Type B pancreatic cell (in vitro differentiated cells): ENCODE data around the gene RUBCN. TPM values are rescaled to one million over a fixed set of nuclear protein-coding genes. Genes with fewer than 3 reads are reported as not detected.

ENCODE experiments used
- DNase-seq: peaks from one replicate; pipeline ENCODE4 v3.0.0; 2021; ENCODE audit warnings: mixed read lengths; ENCODE audit not compliant: unreplicated experiment; ENCODE audit errors: extremely low spot score
- H3K27ac Mint-ChIP-seq: 2 replicates; pipeline ENCODE4 v1.8.0; 2021; ENCODE audit warnings: mild to moderate bottlenecking, mixed read lengths
- H3K27me3 Mint-ChIP-seq: 2 replicates; pipeline ENCODE4 v1.8.0; 2021; ENCODE audit warnings: mixed read lengths
- H3K36me3 Mint-ChIP-seq: 2 replicates; pipeline ENCODE4 v1.8.0; 2021; ENCODE audit warnings: mixed read lengths
- H3K4me1 Mint-ChIP-seq: one replicate; pipeline ENCODE4 v1.8.0; 2021; ENCODE audit warnings: mixed read lengths; ENCODE audit not compliant: unreplicated experiment
- H3K4me3 Mint-ChIP-seq: 2 replicates; pipeline ENCODE4 v1.8.0; 2021; ENCODE audit warnings: mild to moderate bottlenecking, mixed read lengths
- H3K9me3 Mint-ChIP-seq: 2 replicates; pipeline ENCODE4 v1.8.0; 2021; ENCODE audit warnings: mixed read lengths
- total RNA-seq: library from RNA; stranded (reverse); gene quantifications from 2 replicates; pipeline ENCODE4 v1.2.1, GENCODE V29; 2021; ENCODE audit warnings: low replicate concordance
- TF ChIP-seq, protein P1 (sequence below): fragments of 200-600 bp; sonication (generic); conservative IDR thresholded peaks from 2 replicates; pipeline ENCODE4 v1.5.0; 2021; ENCODE audit warnings: antibody characterized with exemption, mild to moderate bottlenecking

The RUBCN gene
- total RNA-seq, 1 donor from 2014 or later, result 26.7 TPM

DNA sequence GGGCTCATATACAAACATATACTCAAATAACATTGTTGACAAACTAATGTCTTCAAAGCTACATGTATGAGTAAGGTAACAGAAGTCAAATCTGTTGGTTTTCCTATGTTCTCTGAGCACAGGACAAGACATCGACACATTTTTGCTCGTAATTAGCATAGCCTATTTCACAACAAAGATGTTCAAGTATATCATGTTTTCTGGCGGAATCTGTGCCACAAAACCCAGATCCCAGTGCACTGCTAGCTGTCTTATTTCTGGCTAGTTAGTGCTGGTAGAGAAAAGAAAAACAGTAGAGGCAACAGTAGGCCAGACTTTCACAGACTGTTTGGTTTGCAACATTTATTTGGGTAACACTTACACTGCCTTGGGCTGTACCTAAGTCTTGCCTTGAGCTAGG is 51.2 kb downstream of the RUBCN start:
- TF ChIP-seq, protein P1, sequence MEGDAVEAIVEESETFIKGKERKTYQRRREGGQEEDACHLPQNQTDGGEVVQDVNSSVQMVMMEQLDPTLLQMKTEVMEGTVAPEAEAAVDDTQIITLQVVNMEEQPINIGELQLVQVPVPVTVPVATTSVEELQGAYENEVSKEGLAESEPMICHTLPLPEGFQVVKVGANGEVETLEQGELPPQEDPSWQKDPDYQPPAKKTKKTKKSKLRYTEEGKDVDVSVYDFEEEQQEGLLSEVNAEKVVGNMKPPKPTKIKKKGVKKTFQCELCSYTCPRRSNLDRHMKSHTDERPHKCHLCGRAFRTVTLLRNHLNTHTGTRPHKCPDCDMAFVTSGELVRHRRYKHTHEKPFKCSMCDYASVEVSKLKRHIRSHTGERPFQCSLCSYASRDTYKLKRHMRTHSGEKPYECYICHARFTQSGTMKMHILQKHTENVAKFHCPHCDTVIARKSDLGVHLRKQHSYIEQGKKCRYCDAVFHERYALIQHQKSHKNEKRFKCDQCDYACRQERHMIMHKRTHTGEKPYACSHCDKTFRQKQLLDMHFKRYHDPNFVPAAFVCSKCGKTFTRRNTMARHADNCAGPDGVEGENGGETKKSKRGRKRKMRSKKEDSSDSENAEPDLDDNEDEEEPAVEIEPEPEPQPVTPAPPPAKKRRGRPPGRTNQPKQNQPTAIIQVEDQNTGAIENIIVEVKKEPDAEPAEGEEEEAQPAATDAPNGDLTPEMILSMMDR, result no peak
- no peaks in the 10 kb centered on the region for H3K4me1 Mint-ChIP-seq
- no peak overlapping the region for H3K4me3 Mint-ChIP-seq
- H3K27me3 Mint-ChIP-seq, result no peaks in the 10 kb centered on the region
- no peak for DNase-seq
- no peaks in the 10 kb centered on the region for H3K9me3 Mint-ChIP-seq
- peaks cover 24% of the 10 kb centered on the region for H3K36me3 Mint-ChIP-seq
- H3K27ac Mint-ChIP-seq, result no peak overlapping the region

DNA sequence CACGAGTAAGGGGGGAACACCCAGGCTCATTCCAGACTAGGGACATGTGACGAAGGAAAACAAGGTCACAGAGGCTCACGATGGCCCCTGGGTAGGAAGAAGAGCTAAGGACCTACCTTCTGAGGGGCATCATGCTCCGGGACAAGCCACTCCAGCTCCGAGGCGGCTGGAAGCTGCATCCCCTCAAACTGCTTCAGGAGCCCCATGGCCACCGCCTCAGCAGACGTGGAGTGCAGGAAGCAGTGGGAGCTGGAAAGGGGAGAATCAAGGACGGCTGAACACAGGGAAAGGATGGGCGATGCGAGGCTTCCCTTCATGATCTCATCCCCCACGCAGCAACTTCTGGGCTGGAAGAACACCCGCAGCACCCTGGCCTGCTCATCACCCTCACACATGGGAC is 53.5 kb downstream of the RUBCN start:
- no peak overlapping the region for H3K4me3 Mint-ChIP-seq
- TF ChIP-seq, protein P1, result no peak
- H3K4me1 Mint-ChIP-seq, result no peaks in the 10 kb centered on the region
- H3K27ac Mint-ChIP-seq, result no peak overlapping the region
- H3K9me3 Mint-ChIP-seq, result peaks cover 1% of the 10 kb centered on the region
- peaks cover 18% of the 10 kb centered on the region for H3K36me3 Mint-ChIP-seq
- DNase-seq, result no peak
- no peaks in the 10 kb centered on the region for H3K27me3 Mint-ChIP-seq

DNA sequence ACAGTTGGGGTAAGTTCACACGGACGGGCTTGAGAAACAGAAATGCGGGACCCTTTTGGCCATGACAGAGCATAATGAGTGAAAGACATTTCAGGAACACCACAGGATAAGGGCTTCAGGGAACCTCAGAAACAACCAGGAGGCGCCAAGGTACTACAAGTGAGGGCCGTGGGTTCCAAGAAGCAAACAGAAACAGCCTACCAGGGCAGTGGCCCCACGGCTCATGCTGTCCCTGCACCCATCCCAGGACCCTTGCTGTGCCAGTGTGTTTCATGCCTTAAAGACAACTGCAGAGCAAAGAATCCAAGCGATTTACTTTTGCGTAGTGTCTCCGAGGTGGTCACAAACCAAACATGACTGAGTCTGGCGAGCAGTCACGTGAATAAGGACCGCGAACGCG is 54.0 kb downstream of the RUBCN start:
- Mint-ChIP-seq H3K4me1 (no peaks in the 10 kb centered on the region), H3K9me3 (peaks cover 4% of the 10 kb centered on the region), H3K27ac (no peak overlapping the region), H3K4me3 (no peak overlapping the region), H3K27me3 (no peaks in the 10 kb centered on the region), H3K36me3 (peaks cover 21% of the 10 kb centered on the region)
- no peak for DNase-seq
- TF ChIP-seq, protein P1, result no peak

DNA sequence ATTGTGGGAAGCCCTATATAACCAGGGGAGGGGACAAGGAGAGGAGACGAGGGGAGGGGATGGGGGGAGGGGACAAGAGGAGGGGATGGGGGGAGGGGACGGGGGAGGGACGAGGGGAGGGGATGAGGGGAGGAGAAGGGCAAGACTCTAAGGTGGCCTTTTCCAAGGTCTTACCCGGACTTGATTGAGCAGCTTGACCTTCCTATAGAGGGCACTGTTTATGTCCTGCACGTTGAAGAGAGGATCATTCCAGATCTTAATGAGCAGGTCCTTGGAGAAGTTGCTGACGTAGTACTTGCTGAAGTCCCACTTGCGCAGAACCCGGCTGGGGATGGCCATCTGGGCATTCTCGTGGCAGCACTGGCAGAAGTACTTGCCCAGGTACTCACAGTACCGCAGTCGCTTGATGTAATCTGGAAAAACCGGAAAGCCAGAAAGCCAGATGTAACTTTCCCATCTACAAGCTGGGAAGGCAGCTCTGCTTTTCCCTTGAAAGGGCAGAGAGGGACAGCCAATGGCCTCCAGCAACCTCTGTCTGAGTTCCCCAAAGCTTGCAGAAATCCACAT is 55.7 kb downstream of the RUBCN start:
- DNase-seq, result no peak
- Mint-ChIP-seq H3K27ac (no peak overlapping the region), H3K36me3 (peaks cover 21% of the 10 kb centered on the region), H3K4me3 (no peak overlapping the region), H3K9me3 (peaks cover 4% of the 10 kb centered on the region), H3K27me3 (no peaks in the 10 kb centered on the region), H3K4me1 (no peaks in the 10 kb centered on the region)
- TF ChIP-seq, protein P1, result no peak

DNA sequence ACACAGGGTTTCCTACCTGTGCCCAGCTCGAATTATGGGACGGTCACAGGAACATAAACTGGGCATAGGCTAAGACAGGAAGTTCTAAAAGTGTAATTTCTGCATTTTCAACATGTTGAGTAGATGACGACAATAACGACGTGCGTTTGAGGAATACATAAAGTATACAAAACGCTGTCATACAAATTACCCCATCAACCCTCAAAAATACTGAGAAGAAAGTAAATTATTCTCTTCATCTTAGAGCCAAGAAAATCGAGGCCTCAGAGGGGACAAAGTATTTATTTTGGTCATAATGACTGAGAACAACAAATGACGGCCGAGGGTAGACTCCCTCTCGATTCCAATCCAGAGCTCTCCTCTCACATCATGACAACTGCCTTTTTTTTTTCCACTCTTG is 60.8 kb downstream of the RUBCN start:
- Mint-ChIP-seq H3K9me3 (peaks cover 4% of the 10 kb centered on the region), H3K27ac (no peak overlapping the region), H3K4me3 (no peak overlapping the region), H3K4me1 (no peaks in the 10 kb centered on the region), H3K27me3 (no peaks in the 10 kb centered on the region), H3K36me3 (peaks cover 30% of the 10 kb centered on the region)
- TF ChIP-seq, protein P1, result no peak
- DNase-seq, result no peak

DNA sequence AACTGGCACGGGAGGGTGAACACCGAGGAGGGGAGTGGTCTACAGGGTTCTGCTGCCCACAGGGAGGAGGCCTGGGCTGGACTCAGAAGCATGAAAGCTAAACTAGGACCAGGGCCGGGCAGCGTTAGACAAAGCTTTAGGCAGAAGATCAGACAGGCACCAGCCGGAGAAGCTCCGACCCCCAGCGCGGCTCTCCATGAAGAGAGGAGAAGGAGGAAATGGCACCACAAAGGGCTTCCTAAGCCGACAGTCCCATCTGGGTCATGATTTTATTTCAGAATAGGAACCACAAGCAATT is 61.2 kb downstream of the RUBCN start:
- no peak overlapping the region for H3K27ac Mint-ChIP-seq

More for the DNA sequence above, 61.2 kb downstream of the RUBCN start:
- peaks cover 4% of the 10 kb centered on the region for H3K9me3 Mint-ChIP-seq
- DNase-seq, result no peak
- TF ChIP-seq, protein P1, result no peak
- H3K4me3 Mint-ChIP-seq, result no peak overlapping the region
- peaks cover 28% of the 10 kb centered on the region for H3K36me3 Mint-ChIP-seq
- no peaks in the 10 kb centered on the region for H3K27me3 Mint-ChIP-seq
- H3K4me1 Mint-ChIP-seq, result no peaks in the 10 kb centered on the region
